ENCODE measurements around the gene TSPO.

TSPO gene

DNA sequence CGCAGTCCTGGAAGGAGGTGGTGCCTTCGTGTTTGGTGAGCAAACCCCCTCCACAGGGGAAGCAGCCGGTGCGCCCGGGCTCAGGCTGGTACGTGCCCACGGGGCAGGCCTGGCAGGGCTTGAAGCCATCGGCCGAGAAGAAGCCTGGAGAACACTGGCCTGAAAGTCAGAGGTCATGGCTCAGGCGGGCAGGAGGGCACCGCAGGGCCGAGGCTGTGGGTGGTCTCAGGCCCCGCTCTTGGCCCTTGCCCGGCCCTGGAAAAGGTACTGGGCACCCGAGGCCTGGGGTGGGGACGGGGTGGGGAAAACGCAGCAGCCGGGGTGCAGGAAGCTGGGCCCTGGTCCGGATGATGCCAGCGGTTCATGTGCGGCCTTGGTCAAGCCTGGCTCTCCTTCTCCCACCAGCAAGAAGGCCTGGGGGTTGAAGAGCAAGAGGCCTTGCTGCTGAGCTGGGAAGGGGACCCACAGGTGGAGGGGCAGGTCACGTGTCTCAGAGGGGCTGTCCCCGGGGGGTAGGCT is 61.1 kb downstream of the TSPO start:
- H3K79me2 ChIP-seq, result no peaks in the 10 kb centered on the region
- no peak overlapping the region for H3K4me2 ChIP-seq (ENCODE audit: low read length)
- TF ChIP-seq, protein P1, sequence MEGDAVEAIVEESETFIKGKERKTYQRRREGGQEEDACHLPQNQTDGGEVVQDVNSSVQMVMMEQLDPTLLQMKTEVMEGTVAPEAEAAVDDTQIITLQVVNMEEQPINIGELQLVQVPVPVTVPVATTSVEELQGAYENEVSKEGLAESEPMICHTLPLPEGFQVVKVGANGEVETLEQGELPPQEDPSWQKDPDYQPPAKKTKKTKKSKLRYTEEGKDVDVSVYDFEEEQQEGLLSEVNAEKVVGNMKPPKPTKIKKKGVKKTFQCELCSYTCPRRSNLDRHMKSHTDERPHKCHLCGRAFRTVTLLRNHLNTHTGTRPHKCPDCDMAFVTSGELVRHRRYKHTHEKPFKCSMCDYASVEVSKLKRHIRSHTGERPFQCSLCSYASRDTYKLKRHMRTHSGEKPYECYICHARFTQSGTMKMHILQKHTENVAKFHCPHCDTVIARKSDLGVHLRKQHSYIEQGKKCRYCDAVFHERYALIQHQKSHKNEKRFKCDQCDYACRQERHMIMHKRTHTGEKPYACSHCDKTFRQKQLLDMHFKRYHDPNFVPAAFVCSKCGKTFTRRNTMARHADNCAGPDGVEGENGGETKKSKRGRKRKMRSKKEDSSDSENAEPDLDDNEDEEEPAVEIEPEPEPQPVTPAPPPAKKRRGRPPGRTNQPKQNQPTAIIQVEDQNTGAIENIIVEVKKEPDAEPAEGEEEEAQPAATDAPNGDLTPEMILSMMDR (IDR thresholded peaks at IDR 0.05), result no peak
- H3K4me1 ChIP-seq, result no peaks in the 10 kb centered on the region
- H3K9me3 ChIP-seq (ENCODE audit: control insufficient read depth, low read length), result no peaks in the 10 kb centered on the region
- no peak overlapping the region for H2AFZ ChIP-seq
- no peak overlapping the region for H3K9ac ChIP-seq
- H3K4me3 ChIP-seq (ENCODE audit: low read depth, low read length), result no peak overlapping the region
- H3K27me3 ChIP-seq (ENCODE audit: control insufficient read depth, insufficient read depth, low read length), result no peaks in the 10 kb centered on the region
- no peaks in the 10 kb centered on the region for H3K36me3 ChIP-seq (ENCODE audit: control insufficient read depth, insufficient read depth, low read length)
- no peak overlapping the region for H3K27ac ChIP-seq
